ENCODE data around the gene OSBPL5. TPM values are rescaled to one million over a fixed set of nuclear protein-coding genes. Genes with fewer than 3 reads are reported as not detected.

Gene OSBPL5
- total RNA-seq, 4 donors from 2014 or later: 12.9 to 64.2 (median 22.3) TPM

DNA sequence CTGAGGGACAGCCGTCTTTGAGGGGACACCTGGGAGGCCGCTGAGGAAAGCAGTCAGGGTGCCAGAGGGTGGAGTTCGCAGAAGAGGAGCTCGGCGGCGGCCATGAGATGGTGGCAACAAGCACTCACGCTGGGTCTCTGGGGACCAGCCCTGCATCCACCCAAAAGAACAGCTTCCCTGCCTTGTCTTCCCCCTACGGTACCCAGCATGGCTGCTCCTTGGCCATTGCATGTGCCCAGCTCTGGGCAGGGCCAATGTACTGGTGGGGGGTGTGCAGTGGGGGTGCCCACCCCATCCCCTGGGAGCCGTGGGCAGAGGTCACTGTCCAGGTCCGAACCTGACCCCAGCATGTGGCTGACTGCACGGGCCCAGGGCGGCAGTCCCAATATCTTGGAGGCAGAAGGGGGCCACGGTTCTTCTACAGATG, 42.3 kb downstream of the OSBPL5 start:
- TF ChIP-seq, protein P1, sequence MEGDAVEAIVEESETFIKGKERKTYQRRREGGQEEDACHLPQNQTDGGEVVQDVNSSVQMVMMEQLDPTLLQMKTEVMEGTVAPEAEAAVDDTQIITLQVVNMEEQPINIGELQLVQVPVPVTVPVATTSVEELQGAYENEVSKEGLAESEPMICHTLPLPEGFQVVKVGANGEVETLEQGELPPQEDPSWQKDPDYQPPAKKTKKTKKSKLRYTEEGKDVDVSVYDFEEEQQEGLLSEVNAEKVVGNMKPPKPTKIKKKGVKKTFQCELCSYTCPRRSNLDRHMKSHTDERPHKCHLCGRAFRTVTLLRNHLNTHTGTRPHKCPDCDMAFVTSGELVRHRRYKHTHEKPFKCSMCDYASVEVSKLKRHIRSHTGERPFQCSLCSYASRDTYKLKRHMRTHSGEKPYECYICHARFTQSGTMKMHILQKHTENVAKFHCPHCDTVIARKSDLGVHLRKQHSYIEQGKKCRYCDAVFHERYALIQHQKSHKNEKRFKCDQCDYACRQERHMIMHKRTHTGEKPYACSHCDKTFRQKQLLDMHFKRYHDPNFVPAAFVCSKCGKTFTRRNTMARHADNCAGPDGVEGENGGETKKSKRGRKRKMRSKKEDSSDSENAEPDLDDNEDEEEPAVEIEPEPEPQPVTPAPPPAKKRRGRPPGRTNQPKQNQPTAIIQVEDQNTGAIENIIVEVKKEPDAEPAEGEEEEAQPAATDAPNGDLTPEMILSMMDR (IDR thresholded peaks at IDR 0.05; ENCODE audit: low read depth): no peak

DNA sequence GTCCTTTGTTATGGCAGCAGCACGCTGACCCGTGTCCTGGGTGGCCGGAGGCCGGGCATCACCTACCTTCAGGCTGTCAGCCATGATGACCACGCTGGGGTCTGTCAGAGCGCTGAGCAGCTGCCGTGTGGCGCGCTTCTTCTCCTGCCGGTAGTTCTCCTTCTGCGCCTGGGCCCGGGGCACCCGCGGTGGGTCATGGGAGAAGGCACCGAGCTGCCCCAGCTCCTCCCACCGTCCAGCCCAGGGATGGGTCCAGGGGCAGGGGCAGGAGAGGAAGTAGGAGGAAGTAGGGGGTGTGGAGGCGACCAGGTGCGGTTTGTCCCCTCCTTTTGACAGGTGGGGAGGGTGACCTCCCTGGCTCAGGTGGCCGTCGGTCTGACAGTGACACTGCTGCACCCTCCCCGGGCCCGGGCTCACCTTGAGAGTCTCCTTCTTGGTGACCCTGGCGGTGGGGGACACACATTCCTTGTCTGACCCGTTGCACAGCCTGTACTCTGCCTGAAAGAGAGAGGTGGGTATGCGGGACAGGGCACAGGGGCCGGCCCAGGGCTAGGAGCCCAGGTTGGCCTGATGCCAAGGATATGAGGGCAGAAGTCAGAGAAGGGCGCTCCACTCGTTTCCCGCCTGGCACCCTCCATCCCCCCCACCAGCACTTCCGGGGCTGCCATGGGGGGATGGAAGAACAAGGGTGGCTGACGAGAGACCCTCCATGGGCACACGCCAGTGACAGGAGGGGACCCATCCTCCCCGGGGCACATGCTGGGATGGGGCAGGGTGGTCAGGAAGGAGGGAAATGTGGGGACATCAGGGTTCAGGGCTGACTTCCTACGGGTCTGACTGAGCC, 43.0 kb downstream of the OSBPL5 start:
- TF ChIP-seq, protein P1 (IDR thresholded peaks at IDR 0.05; ENCODE audit: low read depth): no peak

DNA sequence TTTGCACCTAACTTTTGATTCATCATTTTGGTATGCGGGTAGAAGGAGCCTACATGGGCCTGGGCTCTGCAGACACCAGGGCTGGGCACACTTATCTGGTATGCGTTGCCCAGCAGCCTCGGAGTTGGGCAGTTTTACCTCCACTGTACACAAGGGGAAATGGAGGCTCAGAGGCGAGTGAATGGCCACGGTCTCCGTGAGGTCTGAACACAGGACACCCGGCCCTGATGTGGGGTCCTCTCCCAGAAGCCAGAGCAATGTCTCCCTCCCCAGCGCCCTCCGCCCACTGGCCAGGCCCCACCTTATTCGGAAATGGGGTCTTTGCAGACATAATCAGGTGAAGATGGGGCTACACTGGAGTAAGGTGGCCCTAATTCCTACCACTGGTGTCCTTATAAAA, 43.7 kb downstream of the OSBPL5 start:
- TF ChIP-seq, protein P1 (IDR thresholded peaks at IDR 0.05; ENCODE audit: low read depth): no peak

DNA sequence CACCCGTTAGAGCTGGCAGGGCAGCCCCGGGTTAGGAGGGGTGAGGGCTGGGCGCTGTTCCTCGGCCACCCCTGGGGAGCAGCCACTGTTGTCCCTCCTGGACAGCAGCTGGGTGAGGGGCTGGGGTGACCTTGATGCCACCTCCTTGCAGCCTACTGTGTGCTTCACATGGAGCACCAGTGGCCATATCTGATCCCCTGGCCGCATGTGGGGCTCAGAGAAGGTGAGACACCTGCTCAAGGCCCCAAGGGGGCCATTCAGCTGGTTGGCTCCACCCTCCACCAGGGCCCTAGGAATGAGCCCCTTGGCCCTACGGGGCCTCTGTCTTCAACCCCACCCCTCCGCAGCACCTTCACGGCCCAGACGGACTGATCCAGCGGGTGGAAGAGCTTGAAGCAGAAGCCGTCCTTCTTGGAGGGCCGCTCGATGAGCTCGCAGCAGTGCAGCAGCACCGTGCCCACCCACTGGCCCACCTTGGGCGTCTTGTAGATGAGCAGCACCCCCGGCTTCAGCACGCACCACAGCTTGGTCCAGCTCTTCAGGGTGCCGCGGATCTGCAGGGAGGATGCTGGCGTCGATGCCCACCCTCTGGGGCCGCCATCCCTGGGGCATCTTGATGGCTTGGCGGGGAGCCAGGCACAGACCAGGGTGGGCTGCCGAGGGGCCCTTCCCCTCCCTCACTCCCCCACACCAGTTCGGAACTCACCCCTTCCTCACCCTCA, 44.9 kb downstream of the OSBPL5 start:
- TF ChIP-seq, protein P1 (IDR thresholded peaks at IDR 0.05; ENCODE audit: low read depth): no peak

DNA sequence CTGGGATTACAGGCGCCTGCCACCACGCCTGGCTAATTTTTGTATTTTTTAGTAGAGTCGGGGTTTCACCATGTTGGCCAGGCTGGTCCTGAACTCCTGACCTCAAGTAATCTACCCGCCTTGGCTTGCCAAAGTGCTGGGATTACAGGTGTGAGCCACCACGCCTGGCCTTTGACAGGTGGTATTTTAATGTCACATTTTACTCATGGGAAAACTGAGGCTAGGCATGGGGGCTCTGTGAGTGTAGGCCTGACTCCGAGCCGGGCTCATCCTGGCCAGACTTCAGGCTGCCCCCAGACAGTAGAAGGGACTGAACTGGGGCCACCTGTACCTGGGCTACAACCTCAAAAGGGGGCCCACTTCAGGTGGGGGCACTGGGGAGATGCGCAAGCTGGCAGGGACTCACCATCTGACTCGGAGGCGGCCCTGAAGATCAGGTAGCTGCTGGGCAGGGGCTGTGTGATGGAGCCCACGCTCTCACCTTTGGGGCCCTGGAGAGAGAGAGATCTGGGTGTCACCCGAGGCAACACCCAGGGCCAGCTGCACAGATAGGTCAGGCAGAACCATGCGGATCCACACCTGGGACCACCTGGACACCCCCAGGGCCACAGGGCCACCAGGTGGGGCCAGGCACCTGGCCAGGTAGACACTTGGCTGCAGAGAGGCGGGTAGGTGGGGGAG, 45.8 kb downstream of the OSBPL5 start:
- TF ChIP-seq, protein P1 (IDR thresholded peaks at IDR 0.05; ENCODE audit: low read depth): no peak

DNA sequence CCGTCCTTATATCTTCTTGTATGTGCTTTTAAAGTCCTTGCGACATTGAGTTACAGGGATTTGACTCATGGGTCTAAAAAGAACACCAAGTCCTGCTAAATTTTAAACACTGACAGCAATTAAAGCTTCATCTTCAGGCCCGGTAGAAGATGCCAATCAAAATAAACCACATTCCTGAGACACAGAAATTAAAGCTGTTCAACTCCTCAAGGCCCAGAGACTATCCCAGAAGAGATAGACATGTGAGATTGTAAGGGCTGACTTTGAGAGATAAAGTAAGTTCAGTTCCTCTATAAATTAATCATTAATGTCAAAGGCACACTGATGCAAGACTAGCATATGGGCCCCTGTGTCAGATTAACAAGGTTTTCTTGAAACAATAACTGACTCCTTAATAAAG, 49.8 kb downstream of the OSBPL5 start:
- TF ChIP-seq, protein P1 (IDR thresholded peaks at IDR 0.05; ENCODE audit: low read depth): no peak

All from subcutaneous adipose tissue (tissue), 4 donors.